D341Med (cell line): ENCODE results near the gene GGNBP2.
"Not testable (repeated sequence)": the region's sequence is repeated elsewhere in the genome, so short reads cannot be mapped to it uniquely, and the experiment has no call there.

Source experiments
- DNase-seq: peaks from one replicate; pipeline ENCODE4 v3.0.0; 2012; ENCODE audit warnings: low spot score

The GGNBP2 gene

GRCh38 chr17:36602030-36602748, 57.5 kb downstream of the GGNBP2 start:
- no peak for DNase-seq

GRCh38 chr17:36602924-36603384, 58.2 kb downstream of the GGNBP2 start:
- DNase-seq = peak; percentile 83

- not testable (repeated sequence) for DNase-seq
Observed at GRCh38 chr17:36605028-36605427, 60.3 kb downstream of the GGNBP2 start.

- no peak for DNase-seq
Observed at GRCh38 chr17:36608280-36608679, 63.6 kb downstream of the GGNBP2 start.

- no peak for DNase-seq
Observed at GRCh38 chr17:36608794-36609497, 64.2 kb downstream of the GGNBP2 start.

GRCh38 chr17:36609498-36609862, 64.8 kb downstream of the GGNBP2 start:
- no peak for DNase-seq

- no peak for DNase-seq
Observed at GRCh38 chr17:36610474-36610873, 65.8 kb downstream of the GGNBP2 start.

- DNase-seq = no peak
Observed at GRCh38 chr17:36611345-36612072, 66.8 kb downstream of the GGNBP2 start.

- no peak for DNase-seq
Observed at GRCh38 chr17:36612323-36612722, 67.6 kb downstream of the GGNBP2 start.

- no peak for DNase-seq
Observed at GRCh38 chr17:36613155-36613554, 68.4 kb downstream of the GGNBP2 start.

- DNase-seq = no peak
Observed at GRCh38 chr17:36614081-36614480, 69.4 kb downstream of the GGNBP2 start.

- no peak for DNase-seq
Observed at GRCh38 chr17:36614933-36615332, 70.2 kb downstream of the GGNBP2 start.

GRCh38 chr17:36616061-36617029, 71.6 kb downstream of the GGNBP2 start:
- DNase-seq = no peak

- no peak for DNase-seq
Observed at GRCh38 chr17:36617773-36618172, 73.1 kb downstream of the GGNBP2 start.

- DNase-seq = no peak
Observed at GRCh38 chr17:36623281-36623680, 78.6 kb downstream of the GGNBP2 start.

GRCh38 chr17:36625188-36625587, 80.5 kb downstream of the GGNBP2 start:
- DNase-seq = no peak

GRCh38 chr17:36627101-36627500, 82.4 kb downstream of the GGNBP2 start:
- DNase-seq = no peak

GRCh38 chr17:36628576-36628975, 83.9 kb downstream of the GGNBP2 start:
- DNase-seq = no peak

- peak; percentile 93 for DNase-seq
Observed at GRCh38 chr17:36629252-36629847, 84.6 kb downstream of the GGNBP2 start.

- DNase-seq = no peak
Observed at GRCh38 chr17:36629970-36630502, 85.3 kb downstream of the GGNBP2 start.

- no peak for DNase-seq
Observed at GRCh38 chr17:36631022-36631421, 86.3 kb downstream of the GGNBP2 start.
